HG02798 (cell line): ENCODE data around the gene TAS2R20.
"Not testable (repeated sequence)": the region's sequence is repeated elsewhere in the genome, so short reads cannot be mapped to it uniquely, and the experiment has no call there.

Experiments
- ATAC-seq: cut with Tn5 transposase; IDR thresholded peaks from one replicate; pipeline ENCODE4 v1.9.1; 2021; ENCODE audit warnings: mild to moderate bottlenecking; ENCODE audit not compliant: unreplicated experiment, poor library complexity

The TAS2R20 gene

DNA sequence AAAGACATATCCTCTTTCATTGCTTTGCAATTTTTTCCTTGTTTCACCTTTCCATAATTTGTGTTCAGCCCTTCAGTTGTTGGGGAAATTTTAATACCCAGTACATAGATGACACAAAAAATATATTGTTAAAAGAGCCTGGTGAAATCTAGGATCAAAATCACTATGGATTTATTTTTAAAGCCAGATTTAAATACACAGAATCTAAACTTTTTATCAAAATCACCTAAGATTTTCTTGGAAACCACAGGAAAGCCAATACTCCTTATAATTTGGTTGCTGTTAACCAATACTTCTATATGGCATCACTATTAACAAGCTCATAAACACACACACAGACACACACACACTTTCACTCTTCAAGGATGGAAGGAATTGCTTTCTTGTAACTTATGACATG is at the start of gene TAS2R20:
TSS of gene TAS2R20 (minus strand) at position 101 of the 400 bp plus-strand sequence. CDS start 429 bp downstream, outside the sequence.
- ATAC-seq, result no peak

- ATAC-seq, result not testable (repeated sequence)
Measured at GRCh38 chr12:11041366-11041765, 43.3 kb upstream of the TAS2R20 start.

GRCh38 chr12:11040162-11040561 is 42.1 kb upstream of the TAS2R20 start:
- ATAC-seq, result no peak

DNA sequence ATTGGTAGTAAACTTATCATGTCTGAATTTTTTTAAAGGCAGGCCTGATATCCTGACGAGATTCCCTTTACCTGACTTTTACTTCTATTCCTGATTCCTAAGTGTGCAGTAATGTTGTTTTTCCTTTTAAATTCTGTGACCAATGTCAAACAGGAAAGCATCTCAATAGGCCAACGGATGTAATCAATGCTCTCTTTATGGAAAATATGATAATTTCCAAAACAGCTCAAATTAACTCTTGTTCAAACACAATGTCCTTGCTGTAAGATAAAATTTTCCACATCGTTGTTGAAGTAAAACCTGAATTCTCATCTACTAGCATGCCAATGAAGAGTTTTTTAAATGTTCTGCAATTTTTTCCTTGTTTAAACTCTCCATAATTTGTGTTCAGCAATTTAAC is 41.1 kb upstream of the TAS2R20 start:
- ATAC-seq, result no peak

- not testable (repeated sequence) for ATAC-seq
Measured at GRCh38 chr12:11033959-11034358, 35.9 kb upstream of the TAS2R20 start.

DNA sequence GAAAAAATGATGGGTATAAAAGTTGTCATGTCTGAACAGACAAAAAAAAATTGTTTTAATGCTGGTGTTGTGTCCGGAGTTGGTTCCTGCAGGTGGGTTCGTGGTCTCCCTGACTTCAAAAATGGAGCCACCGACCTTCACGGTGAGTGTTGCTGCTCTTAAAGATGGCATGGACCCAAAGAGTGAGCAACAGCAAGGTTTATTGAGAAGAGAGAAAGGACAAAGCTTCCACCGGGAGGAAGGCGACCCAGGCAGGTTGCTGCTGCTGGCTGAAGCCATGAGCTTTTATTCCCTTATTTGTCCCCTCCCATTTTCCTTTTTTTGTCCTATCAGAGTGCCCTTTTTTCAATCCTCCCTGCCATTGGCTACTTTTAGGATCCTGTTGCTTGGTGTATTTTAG is 33.2 kb upstream of the TAS2R20 start, which contains the start of gene TAS2R31:
TSS of gene TAS2R31 (minus strand) at position 101 of the 400 bp plus-strand sequence. CDS start at position 29, 72 bp downstream.
- ATAC-seq, result no peak

- ATAC-seq, result no peak
Measured at GRCh38 chr12:11026118-11026517, 28.0 kb upstream of the TAS2R20 start.

GRCh38 chr12:11023387-11023786 is 25.3 kb upstream of the TAS2R20 start:
- ATAC-seq, result no peak

GRCh38 chr12:11022520-11022919 is 24.4 kb upstream of the TAS2R20 start, which contains the start of gene TAS2R19:
TAS2R19 (minus strand) TSS chr12:11022620; CDS start chr12:11022571, 49 bp downstream.
- ATAC-seq, result no peak

- ATAC-seq, result no peak
Measured at GRCh38 chr12:11016937-11017336, 18.8 kb upstream of the TAS2R20 start.

DNA sequence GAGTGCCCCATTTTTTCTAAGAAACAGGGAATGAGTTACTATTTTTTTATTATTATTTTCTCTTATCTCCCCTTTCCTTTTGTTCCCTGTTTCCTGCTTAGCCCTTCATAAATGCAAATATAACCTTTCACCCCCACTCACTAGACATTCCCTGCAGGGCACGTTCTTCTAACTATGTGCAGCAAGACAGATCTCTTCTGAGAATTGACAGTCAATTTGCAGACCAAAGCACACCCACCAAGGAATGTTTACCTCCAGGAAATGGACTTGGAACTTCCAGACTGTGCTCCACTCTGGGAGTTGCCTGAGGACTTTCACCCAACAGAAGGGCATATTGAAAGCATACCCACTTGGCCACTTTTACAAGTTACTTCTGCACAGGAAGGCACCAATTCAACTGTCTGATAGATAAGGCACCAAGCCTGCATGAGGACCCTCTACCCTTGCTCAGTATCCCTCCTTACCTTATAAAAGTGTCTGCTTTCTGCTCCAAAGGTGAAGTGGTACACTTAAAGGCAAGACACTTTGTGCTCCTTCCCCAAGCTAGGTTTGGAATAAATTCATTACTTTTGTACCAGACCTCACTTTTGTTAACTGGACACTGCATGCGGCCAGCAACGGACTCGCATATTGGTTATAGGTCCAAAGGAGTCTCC is 17.8 kb upstream of the TAS2R20 start:
- ATAC-seq, result no peak

DNA sequence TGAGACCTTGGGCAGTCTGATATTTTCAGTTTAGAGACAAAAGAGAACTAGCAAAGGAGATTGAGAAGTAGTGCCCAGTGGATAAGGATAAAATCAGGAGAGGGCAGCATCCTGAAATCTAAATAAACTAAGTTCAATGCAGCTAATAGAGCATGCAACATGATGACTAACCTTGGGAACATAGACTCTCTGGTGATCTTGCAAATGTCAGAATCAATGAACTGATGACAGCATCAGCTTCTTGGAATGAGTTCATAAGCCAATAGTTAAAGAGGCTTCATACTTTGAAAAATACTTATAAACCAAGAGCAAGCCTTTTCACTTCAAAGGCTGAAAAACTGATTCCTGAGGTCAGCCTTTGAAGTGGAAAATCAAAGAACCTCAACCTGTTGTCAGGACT is 16.1 kb upstream of the TAS2R20 start:
- no peak for ATAC-seq

DNA sequence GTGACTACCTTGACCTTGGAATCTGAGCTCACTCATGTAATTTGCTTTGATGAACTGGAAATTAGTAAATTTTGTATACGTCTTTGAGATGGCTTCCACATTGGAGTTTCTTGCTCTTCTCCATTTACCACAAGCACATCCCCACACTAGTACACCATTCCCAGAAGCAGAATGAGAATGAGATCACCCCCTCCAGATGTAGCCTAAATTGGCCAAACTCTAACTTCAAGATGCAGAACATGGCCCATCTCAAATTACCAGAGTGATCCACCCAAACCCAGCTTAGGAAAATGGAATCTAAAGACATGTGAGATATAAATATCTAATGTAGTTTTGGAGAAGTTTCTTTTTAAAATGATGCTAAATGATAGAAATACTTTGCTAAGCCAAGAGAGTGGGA is 9.5 kb upstream of the TAS2R20 start:
- ATAC-seq, result no peak

- no peak for ATAC-seq
Measured at GRCh38 chr12:10994307-10994706, 3.8 kb downstream of the TAS2R20 start.

GRCh38 chr12:10989107-10989506 is 9.0 kb downstream of the TAS2R20 start:
- ATAC-seq, result no peak

- no peak for ATAC-seq
Measured at GRCh38 chr12:10986812-10987211, 11.3 kb downstream of the TAS2R20 start, which contains the start of gene TAS2R50. TAS2R50 (minus strand) TSS chr12:10986912; CDS start chr12:10986860, 52 bp downstream.

GRCh38 chr12:10982244-10982643 is 15.9 kb downstream of the TAS2R20 start:
- ATAC-seq, result no peak

DNA sequence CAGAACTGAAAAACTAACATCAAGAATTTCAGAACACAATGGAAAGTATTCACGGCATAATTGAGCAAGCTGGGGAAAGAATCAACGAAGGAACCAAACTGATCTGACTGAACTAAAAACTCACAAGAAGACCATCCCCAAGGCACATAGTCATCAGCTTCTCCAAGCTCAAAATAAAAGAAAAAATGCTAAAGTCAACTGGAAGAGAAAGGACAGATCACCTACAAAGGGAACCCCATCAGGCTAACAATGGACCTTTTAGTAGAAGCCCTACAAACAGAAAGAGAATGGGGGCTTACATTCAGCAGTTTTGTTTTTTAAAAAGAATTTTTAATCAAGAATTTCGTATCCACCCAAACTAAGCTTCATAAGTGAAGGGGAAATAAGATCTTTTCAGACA is 23.1 kb downstream of the TAS2R20 start:
- no peak for ATAC-seq

- no peak for ATAC-seq
Measured at GRCh38 chr12:10968765-10969456, 29.2 kb downstream of the TAS2R20 start.

GRCh38 chr12:10967409-10967808 is 30.7 kb downstream of the TAS2R20 start:
- ATAC-seq, result no peak

GRCh38 chr12:10966314-10966713 is 31.8 kb downstream of the TAS2R20 start:
- no peak for ATAC-seq

- ATAC-seq, result no peak
Measured at GRCh38 chr12:10965476-10965875, 32.6 kb downstream of the TAS2R20 start.
